LHCN-M2 (cell line): ENCODE results near the gene CLEC4D. TPM values are rescaled to one million over a fixed set of nuclear protein-coding genes. Genes with fewer than 3 reads are reported as not detected.
"Not testable (repeated sequence)": the region's sequence is repeated elsewhere in the genome, so short reads cannot be mapped to it uniquely, and the experiment has no call there.

Source experiments
- DNase-seq: peaks from one replicate; pipeline ENCODE4 v3.0.0-alpha.2; 2012; ENCODE audit warnings: low read depth
- polyA plus RNA-seq: library from polyadenylated mRNA; unstranded; fragments of >200 nt; gene quantifications from one replicate; pipeline ENCODE4 v1.2.1, GENCODE V29; 2012; ENCODE audit warnings: missing spikeins
- total RNA-seq: library from RNA; depleted of rRNA; stranded (reverse); fragments of >200 nt; gene quantifications from 2 replicates; pipeline ENCODE4 v1.2.3, GENCODE V29; 2014; rRNA removed

Gene CLEC4D
- not detected in 2 replicates for total RNA-seq
- polyA plus RNA-seq = not detected

DNA sequence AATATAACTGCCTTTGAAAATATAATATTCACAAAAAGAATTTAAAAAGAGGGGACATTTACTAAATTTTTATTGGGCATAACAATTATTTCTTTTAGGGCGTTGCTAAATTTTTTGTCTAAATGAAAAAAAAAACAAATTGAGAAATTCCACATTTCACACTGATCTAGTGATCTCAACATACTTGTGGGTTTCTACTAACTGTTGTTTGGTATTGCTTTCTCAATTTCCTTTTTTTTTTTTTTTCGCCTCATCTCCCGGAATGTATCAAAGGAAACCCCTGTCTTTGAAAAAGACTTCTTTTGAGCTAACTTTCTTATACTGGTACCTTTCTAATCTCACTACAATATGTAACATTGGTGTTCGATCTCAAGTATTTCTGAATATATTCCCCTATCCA lies at the start of gene CLEC4D:
CLEC4D (plus strand) TSS at position 248 of the 400 bp plus-strand sequence. CDS start 230 bp downstream, outside the sequence.
- no peak for DNase-seq

- no peak for DNase-seq
Measured at GRCh38 chr12:8465301-8465996, 47.9 kb upstream of the CLEC4D start.

DNA sequence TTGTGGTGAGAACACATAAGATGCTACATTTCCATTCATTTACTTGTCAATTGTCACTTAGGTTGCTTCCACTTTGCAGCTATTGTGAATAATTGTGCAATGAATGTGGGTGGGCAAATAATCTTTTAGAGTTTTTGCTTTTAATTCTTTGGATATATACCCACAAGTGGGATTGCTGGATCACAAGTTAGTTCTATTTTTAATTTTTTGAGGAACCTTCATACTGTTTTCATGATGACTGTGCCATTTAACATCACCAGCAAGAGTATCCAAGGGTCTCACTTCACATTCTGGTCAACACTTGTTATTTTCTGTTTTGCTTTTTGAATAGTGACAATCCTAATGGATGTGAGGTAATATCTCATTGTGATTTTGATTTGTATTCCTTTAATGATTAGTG lies 47.1 kb upstream of the CLEC4D start:
- DNase-seq = no peak

DNA sequence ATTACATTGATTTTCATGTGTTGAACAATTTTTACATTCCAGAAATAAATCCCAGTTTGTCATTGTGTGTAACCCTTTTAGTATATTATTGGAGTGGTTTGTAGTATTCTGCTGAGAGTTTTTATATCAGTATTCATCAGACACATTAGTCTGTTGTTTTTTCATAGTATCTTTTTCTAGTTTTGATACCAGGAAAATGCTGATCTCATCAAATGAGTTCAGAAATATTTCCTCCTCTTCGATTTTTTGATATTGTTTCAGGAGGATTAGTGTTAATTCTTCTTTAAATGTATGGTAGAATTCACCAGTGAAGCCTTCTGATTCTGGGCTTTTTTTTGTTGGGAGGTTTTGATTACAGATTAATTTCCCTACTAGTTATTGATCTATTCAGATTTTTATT lies 42.2 kb upstream of the CLEC4D start:
- DNase-seq = no peak

GRCh38 chr12:8475508-8476203 lies 37.6 kb upstream of the CLEC4D start:
- DNase-seq = no peak

- DNase-seq = no peak
Measured at GRCh38 chr12:8482571-8483061, 30.7 kb upstream of the CLEC4D start.

DNA sequence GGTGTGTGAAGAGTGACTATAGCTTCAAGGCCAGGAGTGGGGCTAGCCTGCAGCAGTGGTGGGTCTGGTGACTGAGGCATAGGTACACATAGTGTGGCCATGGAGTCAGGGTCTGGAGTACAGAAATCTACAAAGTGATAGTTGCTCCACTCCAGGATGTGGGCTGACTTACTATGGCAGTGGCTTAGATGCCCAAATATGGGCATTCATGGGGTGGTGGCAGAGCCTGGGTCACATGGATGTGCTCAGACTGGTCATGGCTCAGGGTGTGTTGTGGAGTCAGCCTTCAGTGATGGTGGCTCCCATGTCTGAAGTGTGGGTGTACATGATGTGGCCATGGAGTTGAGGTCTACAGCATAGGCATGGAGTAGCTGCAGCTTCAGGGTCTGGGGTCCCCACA lies 30.2 kb upstream of the CLEC4D start:
- no peak for DNase-seq

DNA sequence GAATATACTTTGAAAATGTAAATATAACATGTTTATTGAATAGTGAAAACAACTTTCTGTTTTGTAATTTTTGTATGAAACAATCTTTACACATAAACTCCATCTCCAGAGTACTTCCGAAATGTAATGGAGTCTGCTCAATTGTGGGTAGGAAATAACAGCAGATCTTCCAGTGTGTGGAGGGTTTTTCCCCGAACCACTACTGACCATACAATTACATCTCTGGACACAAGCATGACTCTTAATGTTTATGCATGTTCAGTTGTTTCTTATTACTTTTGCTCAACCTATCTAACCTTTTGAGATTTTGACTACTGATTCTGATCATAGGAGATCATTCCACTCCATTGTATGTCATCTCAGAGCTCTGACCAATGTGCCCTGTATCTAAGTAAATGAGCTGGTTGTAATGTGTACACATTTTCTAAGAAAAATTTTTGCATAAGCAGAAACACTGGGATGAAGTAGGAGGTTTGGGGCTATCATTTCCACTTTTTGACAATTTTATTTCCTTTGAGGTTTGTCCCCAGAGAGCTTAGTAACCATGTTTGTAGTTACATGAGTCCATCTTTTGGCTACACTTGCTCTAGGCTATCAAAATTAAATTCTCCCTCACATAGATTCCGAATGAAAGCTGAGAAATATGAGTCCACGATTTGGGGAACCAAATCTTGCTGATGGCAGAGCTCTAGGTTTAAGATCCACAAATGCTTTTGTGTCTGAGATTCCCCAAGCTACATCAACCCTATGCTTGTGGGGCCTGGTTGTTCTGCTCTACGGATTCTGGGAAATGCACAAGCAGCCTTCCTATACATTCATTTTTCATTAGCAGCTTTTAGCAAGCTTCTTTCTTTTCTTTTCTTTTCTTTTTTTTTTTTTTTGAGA lies 21.4 kb upstream of the CLEC4D start:
- DNase-seq = no peak

GRCh38 chr12:8493084-8493483 lies 20.2 kb upstream of the CLEC4D start:
- DNase-seq = no peak

DNA sequence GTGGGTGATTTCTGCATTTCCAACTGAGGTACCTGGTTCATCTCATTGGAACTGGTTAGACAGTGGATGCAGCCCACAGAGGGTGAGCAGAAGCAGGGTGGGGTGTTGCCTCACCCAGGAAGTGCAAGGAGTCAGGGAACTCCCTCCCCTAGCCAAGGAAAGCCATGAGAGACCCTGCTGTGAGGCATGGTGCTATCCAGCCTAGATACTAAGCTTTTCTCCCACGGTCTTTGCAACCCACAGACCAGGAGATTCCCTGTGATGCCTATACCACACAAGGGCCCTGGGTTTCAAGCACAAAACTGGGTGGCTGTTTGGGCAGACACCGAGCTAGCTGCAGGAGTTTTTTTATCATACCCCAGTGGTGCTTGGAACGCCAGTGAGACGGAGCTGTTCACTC lies 17.6 kb upstream of the CLEC4D start:
- not testable (repeated sequence) for DNase-seq

- not testable (repeated sequence) for DNase-seq
Measured at GRCh38 chr12:8496074-8496473, 17.2 kb upstream of the CLEC4D start.

GRCh38 chr12:8499616-8500015 lies 13.7 kb upstream of the CLEC4D start:
- DNase-seq = no peak

- DNase-seq = no peak
Measured at GRCh38 chr12:8501720-8502119, 11.6 kb upstream of the CLEC4D start.

DNA sequence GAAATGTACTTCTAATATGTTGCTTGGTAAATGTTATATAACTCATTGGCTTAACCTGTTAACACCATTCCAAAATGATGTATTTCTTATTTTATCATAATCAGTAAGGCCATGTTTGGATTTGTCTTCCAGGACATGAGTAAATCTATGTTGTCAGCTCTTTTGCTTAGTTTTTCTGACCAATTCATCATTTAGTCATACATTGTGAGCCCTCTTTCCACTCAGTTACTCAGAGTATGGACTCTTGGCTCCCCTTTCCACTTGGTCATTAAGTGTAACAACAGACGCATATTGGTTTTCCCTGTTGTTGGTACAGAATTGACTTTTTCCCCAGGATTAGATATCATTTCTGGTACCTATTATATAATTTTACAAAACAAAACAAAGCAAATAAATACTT lies 9.0 kb upstream of the CLEC4D start:
- DNase-seq = no peak

DNA sequence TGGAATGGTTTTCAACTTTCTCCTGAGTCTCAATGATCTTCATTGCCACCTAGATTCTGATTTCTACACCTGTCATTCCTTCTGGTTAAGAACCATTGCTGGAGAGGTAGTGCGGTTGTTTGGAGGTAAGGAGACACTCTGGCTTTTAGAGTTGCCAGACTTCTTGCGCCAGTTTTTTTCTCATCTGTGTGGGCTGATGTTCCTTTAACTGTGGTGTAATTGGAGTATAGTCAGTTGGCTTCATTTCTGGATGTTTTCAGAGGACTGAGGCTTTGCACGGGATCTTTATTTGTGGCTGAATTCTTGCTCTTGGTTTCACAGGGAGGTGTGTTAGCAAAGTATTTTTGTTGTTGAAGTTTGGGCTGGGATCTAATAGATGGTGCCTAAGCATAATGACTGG lies 5.7 kb upstream of the CLEC4D start:
- DNase-seq = no peak

DNA sequence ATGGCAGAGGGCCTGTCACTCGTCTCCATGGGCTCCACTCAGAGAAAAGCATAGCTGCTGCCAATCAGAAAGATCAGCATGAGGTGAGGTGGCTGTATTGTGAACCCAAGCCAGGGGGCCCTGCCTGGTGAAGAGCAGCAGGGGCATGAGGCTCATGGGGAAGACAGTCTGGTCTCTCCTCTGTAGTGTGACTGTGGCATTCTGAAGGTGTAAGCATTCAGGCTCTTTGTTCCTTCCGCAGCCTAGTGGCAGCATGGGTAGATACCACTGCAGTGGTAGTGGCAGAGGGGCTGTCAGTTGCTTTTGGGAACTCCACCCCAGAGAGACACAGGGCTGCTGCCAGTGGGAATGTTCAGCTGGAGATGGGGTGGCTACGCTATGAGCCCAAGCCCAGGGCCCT lies 5.1 kb upstream of the CLEC4D start:
- DNase-seq = no peak

GRCh38 chr12:8508910-8509841 lies 4.1 kb upstream of the CLEC4D start:
- DNase-seq = no peak

- DNase-seq = no peak
Measured at GRCh38 chr12:8517971-8518370, 4.7 kb downstream of the CLEC4D start.

DNA sequence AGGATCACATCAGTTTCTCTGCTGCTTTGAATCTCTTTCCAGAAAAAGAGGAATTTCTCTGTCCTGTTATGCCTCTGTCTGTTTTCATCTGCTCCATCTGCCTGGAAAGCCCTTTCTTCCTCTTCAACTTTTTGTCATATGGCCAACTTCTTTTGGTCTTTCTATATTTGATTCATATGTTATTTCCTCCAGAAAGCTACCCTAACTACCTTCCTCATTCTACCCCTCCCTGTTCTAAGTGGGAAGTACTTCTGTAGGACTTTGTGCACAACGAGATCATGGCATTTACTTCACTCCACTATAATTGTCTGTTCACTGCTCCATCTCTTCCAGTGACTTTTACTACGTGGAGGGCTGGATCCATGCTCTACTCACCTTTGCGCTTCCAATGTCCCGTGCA lies 5.9 kb downstream of the CLEC4D start:
- DNase-seq = no peak

GRCh38 chr12:8527250-8528130 lies 14.2 kb downstream of the CLEC4D start:
- no peak for DNase-seq
